WI38 (cell line): ENCODE results near the gene STX2.

Source experiments
- H3K4me3 ChIP-seq: 2 replicates; pipeline ENCODE4 v1.5.1; 2011; ENCODE audit warnings: low read depth, mild to moderate bottlenecking, control low read depth, low read length
- CTCF ChIP-seq: IDR thresholded peaks from 2 replicates; pipeline ENCODE4 v1.5.1; 2012; ENCODE audit warnings: low read depth, mild to moderate bottlenecking, control low read depth, low read length

STX2 gene

GRCh38 chr12:130873825-130874224 is 34.8 kb upstream of the STX2 start:
- peak overlapping the region; percentile 90 for H3K4me3 ChIP-seq

GRCh38 chr12:130873106-130873795 is 34.2 kb upstream of the STX2 start:
- H3K4me3 ChIP-seq, result peak overlapping the region; percentile 90
- TF ChIP-seq CTCF, result no peak

More at GRCh38 chr12:130873825-130874224, 34.8 kb upstream of the STX2 start:
- TF ChIP-seq CTCF, result no peak

GRCh38 chr12:130872179-130873096 is 33.4 kb upstream of the STX2 start:
- peak overlapping the region; percentile 90 for H3K4me3 ChIP-seq
- no peak for TF ChIP-seq CTCF

GRCh38 chr12:130871286-130872178 is 32.5 kb upstream of the STX2 start, which contains the start of gene RAN:
TSS of gene RAN (plus strand) at chr12:130872066. CDS start at chr12:130872594, 528 bp downstream.
- H3K4me3 ChIP-seq, result peak within 1 kb of the TSS; percentile 90
- no peak for TF ChIP-seq CTCF

- H3K4me3 ChIP-seq, result peak overlapping the region; percentile 61
- TF ChIP-seq CTCF, result no peak; the same call in 1 of the 2 replicates
Observed at GRCh38 chr12:130870442-130871285, 31.6 kb upstream of the STX2 start.

- TF ChIP-seq CTCF, result no peak
- no peak overlapping the region for H3K4me3 ChIP-seq
Observed at GRCh38 chr12:130868412-130868811, 29.4 kb upstream of the STX2 start.
